SK-N-SH treated with all-trans-retinoic acid at 6 μM for 48 hours (cell line): Measurements from ENCODE around the gene BIN1.
"Not testable (repeated sequence)": the region's sequence is repeated elsewhere in the genome, so short reads cannot be mapped to it uniquely, and the experiment has no call there.

Experiments
- ATAC-seq: fragments of 200-7000 bp; cut with Tn5 transposase; 3 replicates; pipeline ENCODE4 v1.9.1; 2020; ENCODE audit warnings: mild to moderate bottlenecking, moderate library complexity
- ARNTL ChIP-seq: fragments of 450-650 bp; formaldehyde crosslinking; IDR thresholded peaks from 2 replicates; pipeline ENCODE4 v1.5.0; 2020; ENCODE audit warnings: low read depth, mild to moderate bottlenecking, moderate library complexity, borderline replicate concordance
- BACH2 ChIP-seq: fragments of 250-450 bp; sonication (Bioruptor Pico); IDR thresholded peaks from 2 replicates; pipeline ENCODE4 v1.9.0; 2021; ENCODE audit warnings: mild to moderate bottlenecking, borderline replicate concordance
- CSDC2 ChIP-seq: fragments of 250-450 bp; sonication (Bioruptor Pico); IDR thresholded peaks from 2 replicates; pipeline ENCODE4 v1.5.0; 2020; ENCODE audit warnings: mild to moderate bottlenecking, moderate library complexity
- CSRNP3 ChIP-seq: fragments of 250-450 bp; sonication (Bioruptor Pico); IDR thresholded peaks from 2 replicates; pipeline ENCODE4 v1.5.1; 2021; ENCODE audit warnings: mild to moderate bottlenecking, moderate library complexity
- ESRRG ChIP-seq: fragments of 250-450 bp; sonication (Bioruptor Pico); IDR thresholded peaks from 2 replicates; pipeline ENCODE4 v1.6.1; 2021; ENCODE audit warnings: mild to moderate bottlenecking
- ISL1 ChIP-seq: fragments of 250-450 bp; sonication (Bioruptor Pico); IDR thresholded peaks from 2 replicates; pipeline ENCODE4 v2.1.2; 2022; ENCODE audit warnings: mild to moderate bottlenecking, moderate library complexity
- OSR1 ChIP-seq: fragments of 250-450 bp; sonication (Bioruptor Pico); IDR thresholded peaks from 2 replicates; pipeline ENCODE4 v1.8.0; 2022; ENCODE audit warnings: moderate library complexity, mild to moderate bottlenecking, inconsistent platforms
- POU6F1 ChIP-seq: fragments of 250-450 bp; sonication (Bioruptor Pico); IDR thresholded peaks from 2 replicates; pipeline ENCODE4 v1.8.0; 2021; ENCODE audit warnings: low read depth, mild to moderate bottlenecking, moderate library complexity, borderline replicate concordance
- PPARA ChIP-seq: fragments of 250-450 bp; sonication (Bioruptor Pico); IDR thresholded peaks from 2 replicates; pipeline ENCODE4 v1.5.0; 2020; ENCODE audit warnings: mild to moderate bottlenecking, borderline replicate concordance
- SNAI2 ChIP-seq: fragments of 250-450 bp; sonication (Bioruptor Pico); IDR thresholded peaks from 2 replicates; pipeline ENCODE4 v1.5.0; 2020; ENCODE audit warnings: mild to moderate bottlenecking, moderate library complexity
- TCF4 ChIP-seq: fragments of 250-450 bp; sonication (Bioruptor Pico); IDR thresholded peaks from 2 replicates; pipeline ENCODE4 v1.8.0; 2021; ENCODE audit warnings: mild to moderate bottlenecking, moderate library complexity, borderline replicate concordance
- TOX ChIP-seq: fragments of 250-450 bp; sonication (Bioruptor Pico); IDR thresholded peaks from 2 replicates; pipeline ENCODE4 v1.8.0; 2021; ENCODE audit warnings: mild to moderate bottlenecking, moderate library complexity, borderline replicate concordance
- ZC3H10 ChIP-seq: fragments of 250-450 bp; sonication (Bioruptor Pico); IDR thresholded peaks from 2 replicates; pipeline ENCODE4 v1.5.1; 2021; ENCODE audit warnings: mild to moderate bottlenecking, moderate library complexity
- ZFP3 ChIP-seq: fragments of 250-450 bp; sonication (Bioruptor Pico); IDR thresholded peaks from 2 replicates; pipeline ENCODE4 v1.5.0; 2020; ENCODE audit warnings: mild to moderate bottlenecking, moderate library complexity
- ZFP30 ChIP-seq: fragments of 450-650 bp; formaldehyde crosslinking; IDR thresholded peaks from 2 replicates; pipeline ENCODE4 v1.5.0; 2022; ENCODE audit warnings: mild to moderate bottlenecking, moderate library complexity
- ZNF565 ChIP-seq: fragments of 450-650 bp; formaldehyde crosslinking; conservative IDR thresholded peaks from 2 replicates; pipeline ENCODE4 v1.5.0; 2020; ENCODE audit warnings: low read depth, mild to moderate bottlenecking, moderate library complexity
- ZNF70 ChIP-seq: fragments of 450-650 bp; formaldehyde crosslinking; IDR thresholded peaks from 2 replicates; pipeline ENCODE4 v1.5.0; 2020; ENCODE audit warnings: mild to moderate bottlenecking, moderate library complexity
- TF ChIP-seq, protein P1 (sequence below): fragments of 250-450 bp; sonication (Bioruptor Pico); IDR thresholded peaks from 2 replicates; pipeline ENCODE4 v1.5.1; 2020; ENCODE audit warnings: low read depth, mild to moderate bottlenecking, moderate library complexity
- TF ChIP-seq, protein P2 (sequence below): fragments of 250-450 bp; sonication (Bioruptor Pico); IDR thresholded peaks from 2 replicates; pipeline ENCODE4 v1.5.0; 2020; ENCODE audit warnings: mild to moderate bottlenecking, moderate library complexity
- TF ChIP-seq, protein P3 (sequence below): fragments of 250-450 bp; sonication (Bioruptor Pico); IDR thresholded peaks from 2 replicates; pipeline ENCODE4 v1.8.0; 2020; ENCODE audit warnings: mild to moderate bottlenecking, moderate library complexity, borderline replicate concordance

Gene BIN1

DNA sequence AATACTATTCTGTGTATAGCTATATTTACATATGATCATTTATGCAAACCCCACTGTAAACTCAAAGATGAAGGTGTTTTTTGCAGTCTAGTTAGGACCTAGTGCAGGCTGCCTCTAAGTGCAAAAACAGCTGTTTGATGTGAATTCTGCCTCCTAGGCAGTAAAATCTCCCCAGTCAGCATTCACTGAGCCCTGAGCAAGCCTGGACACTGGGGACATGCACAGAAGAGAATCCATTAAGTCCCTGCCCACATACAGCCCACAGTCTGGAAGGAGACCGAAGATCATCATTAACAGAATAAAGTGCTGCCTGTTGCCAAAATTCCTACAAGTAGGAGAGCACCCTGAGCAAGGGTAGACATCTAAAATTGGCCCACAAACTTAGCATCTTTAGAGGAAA lies 14.4 kb upstream of the BIN1 start:
- TF ChIP-seq, protein P1, sequence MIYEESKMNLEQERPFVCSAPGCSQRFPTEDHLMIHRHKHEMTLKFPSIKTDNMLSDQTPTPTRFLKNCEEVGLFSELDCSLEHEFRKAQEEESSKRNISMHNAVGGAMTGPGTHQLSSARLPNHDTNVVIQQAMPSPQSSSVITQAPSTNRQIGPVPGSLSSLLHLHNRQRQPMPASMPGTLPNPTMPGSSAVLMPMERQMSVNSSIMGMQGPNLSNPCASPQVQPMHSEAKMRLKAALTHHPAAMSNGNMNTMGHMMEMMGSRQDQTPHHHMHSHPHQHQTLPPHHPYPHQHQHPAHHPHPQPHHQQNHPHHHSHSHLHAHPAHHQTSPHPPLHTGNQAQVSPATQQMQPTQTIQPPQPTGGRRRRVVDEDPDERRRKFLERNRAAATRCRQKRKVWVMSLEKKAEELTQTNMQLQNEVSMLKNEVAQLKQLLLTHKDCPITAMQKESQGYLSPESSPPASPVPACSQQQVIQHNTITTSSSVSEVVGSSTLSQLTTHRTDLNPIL (CRISPR knock-in tag) = no peak
- TF ChIP-seq ZFP3 = no peak
- TF ChIP-seq OSR1 (CRISPR knock-in tag) = no peak
- TF ChIP-seq TOX = no peak
- no peak for TF ChIP-seq ZNF70 (CRISPR knock-in tag)
- no peak for TF ChIP-seq BACH2 (CRISPR knock-in tag)
- TF ChIP-seq, protein P2, sequence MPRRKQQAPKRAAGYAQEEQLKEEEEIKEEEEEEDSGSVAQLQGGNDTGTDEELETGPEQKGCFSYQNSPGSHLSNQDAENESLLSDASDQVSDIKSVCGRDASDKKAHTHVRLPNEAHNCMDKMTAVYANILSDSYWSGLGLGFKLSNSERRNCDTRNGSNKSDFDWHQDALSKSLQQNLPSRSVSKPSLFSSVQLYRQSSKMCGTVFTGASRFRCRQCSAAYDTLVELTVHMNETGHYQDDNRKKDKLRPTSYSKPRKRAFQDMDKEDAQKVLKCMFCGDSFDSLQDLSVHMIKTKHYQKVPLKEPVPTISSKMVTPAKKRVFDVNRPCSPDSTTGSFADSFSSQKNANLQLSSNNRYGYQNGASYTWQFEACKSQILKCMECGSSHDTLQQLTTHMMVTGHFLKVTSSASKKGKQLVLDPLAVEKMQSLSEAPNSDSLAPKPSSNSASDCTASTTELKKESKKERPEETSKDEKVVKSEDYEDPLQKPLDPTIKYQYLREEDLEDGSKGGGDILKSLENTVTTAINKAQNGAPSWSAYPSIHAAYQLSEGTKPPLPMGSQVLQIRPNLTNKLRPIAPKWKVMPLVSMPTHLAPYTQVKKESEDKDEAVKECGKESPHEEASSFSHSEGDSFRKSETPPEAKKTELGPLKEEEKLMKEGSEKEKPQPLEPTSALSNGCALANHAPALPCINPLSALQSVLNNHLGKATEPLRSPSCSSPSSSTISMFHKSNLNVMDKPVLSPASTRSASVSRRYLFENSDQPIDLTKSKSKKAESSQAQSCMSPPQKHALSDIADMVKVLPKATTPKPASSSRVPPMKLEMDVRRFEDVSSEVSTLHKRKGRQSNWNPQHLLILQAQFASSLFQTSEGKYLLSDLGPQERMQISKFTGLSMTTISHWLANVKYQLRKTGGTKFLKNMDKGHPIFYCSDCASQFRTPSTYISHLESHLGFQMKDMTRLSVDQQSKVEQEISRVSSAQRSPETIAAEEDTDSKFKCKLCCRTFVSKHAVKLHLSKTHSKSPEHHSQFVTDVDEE (CRISPR knock-in tag) = no peak
- no peak for TF ChIP-seq CSRNP3 (CRISPR knock-in tag)
- TF ChIP-seq SNAI2 (CRISPR knock-in tag) = no peak
- no peak for TF ChIP-seq PPARA (CRISPR knock-in tag)
- no peak for TF ChIP-seq ESRRG (CRISPR knock-in tag)
- TF ChIP-seq ZNF565 (CRISPR knock-in tag) = no peak
- TF ChIP-seq ZC3H10 (CRISPR knock-in tag) = no peak
- no peak for TF ChIP-seq TCF4
- no peak for TF ChIP-seq ARNTL (CRISPR knock-in tag)
- no peak for TF ChIP-seq CSDC2 (CRISPR knock-in tag)
- TF ChIP-seq POU6F1 (CRISPR knock-in tag) = no peak
- no peak for ATAC-seq

GRCh38 chr2:127120408-127120807 lies 13.5 kb upstream of the BIN1 start:
- ATAC-seq = not testable (repeated sequence)

GRCh38 chr2:127118467-127118866 lies 11.5 kb upstream of the BIN1 start:
- no peak for TF ChIP-seq TCF4
- no peak for TF ChIP-seq TOX
- TF ChIP-seq ARNTL (CRISPR knock-in tag) = no peak
- TF ChIP-seq, protein P2 (CRISPR knock-in tag) = no peak
- TF ChIP-seq ZNF565 (CRISPR knock-in tag) = no peak
- TF ChIP-seq, protein P3, sequence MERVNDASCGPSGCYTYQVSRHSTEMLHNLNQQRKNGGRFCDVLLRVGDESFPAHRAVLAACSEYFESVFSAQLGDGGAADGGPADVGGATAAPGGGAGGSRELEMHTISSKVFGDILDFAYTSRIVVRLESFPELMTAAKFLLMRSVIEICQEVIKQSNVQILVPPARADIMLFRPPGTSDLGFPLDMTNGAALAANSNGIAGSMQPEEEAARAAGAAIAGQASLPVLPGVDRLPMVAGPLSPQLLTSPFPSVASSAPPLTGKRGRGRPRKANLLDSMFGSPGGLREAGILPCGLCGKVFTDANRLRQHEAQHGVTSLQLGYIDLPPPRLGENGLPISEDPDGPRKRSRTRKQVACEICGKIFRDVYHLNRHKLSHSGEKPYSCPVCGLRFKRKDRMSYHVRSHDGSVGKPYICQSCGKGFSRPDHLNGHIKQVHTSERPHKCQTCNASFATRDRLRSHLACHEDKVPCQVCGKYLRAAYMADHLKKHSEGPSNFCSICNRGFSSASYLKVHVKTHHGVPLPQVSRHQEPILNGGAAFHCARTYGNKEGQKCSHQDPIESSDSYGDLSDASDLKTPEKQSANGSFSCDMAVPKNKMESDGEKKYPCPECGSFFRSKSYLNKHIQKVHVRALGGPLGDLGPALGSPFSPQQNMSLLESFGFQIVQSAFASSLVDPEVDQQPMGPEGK = no peak
- no peak for TF ChIP-seq ZNF70 (CRISPR knock-in tag)
- TF ChIP-seq PPARA (CRISPR knock-in tag) = no peak
- TF ChIP-seq ESRRG (CRISPR knock-in tag) = no peak
- TF ChIP-seq SNAI2 (CRISPR knock-in tag) = no peak
- TF ChIP-seq OSR1 (CRISPR knock-in tag) = no peak
- no peak for TF ChIP-seq BACH2 (CRISPR knock-in tag)
- TF ChIP-seq CSRNP3 (CRISPR knock-in tag) = no peak
- no peak for TF ChIP-seq POU6F1 (CRISPR knock-in tag)
- TF ChIP-seq ZC3H10 (CRISPR knock-in tag) = no peak
- no peak for TF ChIP-seq ISL1 (CRISPR knock-in tag)
- TF ChIP-seq ZFP30 (CRISPR knock-in tag) = no peak
- ATAC-seq = no peak
